Measurements from ENCODE around the gene PSMD4. TPM values are rescaled to one million over a fixed set of nuclear protein-coding genes. Genes with fewer than 3 reads are reported as not detected.
A peak's percentile ranks its signal among the peaks of the same experiment; 100 is the strongest.
"Not testable (repeated sequence)": the region's sequence is repeated elsewhere in the genome, so short reads cannot be mapped to it uniquely, and the experiment has no call there.

The PSMD4 gene
- total and polyA plus RNA-seq, 8 donors = 104 to 158 (median 149) TPM

DNA sequence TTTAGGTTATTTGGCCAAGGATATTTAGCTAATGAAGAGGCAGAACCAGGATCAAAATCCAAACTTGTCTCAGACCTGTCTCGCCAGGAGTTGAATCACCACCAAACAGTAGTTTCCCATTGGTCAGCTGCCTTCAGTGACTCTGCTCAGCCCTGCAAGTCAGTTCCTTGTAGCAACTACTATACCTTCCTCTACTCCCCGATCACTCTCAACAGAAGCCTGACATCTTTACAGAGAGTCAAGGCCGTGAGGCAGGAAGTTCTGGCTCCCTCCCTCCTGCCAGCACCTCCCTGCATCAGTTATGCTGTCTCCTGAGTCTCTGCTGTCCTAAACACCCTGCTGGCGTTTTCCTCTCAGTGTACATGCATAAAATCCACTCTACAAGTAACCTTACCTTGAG, 13.2 kb downstream of the PSMD4 start:
- H3K9me3 ChIP-seq = no peaks in the 10 kb centered on the region
- H3K27me3 ChIP-seq = no peaks in the 10 kb centered on the region
- ATAC-seq (no peak), DNase-seq (no peak)
- H3K4me1 ChIP-seq = no peaks in the 10 kb centered on the region
- TF ChIP-seq, protein P1, sequence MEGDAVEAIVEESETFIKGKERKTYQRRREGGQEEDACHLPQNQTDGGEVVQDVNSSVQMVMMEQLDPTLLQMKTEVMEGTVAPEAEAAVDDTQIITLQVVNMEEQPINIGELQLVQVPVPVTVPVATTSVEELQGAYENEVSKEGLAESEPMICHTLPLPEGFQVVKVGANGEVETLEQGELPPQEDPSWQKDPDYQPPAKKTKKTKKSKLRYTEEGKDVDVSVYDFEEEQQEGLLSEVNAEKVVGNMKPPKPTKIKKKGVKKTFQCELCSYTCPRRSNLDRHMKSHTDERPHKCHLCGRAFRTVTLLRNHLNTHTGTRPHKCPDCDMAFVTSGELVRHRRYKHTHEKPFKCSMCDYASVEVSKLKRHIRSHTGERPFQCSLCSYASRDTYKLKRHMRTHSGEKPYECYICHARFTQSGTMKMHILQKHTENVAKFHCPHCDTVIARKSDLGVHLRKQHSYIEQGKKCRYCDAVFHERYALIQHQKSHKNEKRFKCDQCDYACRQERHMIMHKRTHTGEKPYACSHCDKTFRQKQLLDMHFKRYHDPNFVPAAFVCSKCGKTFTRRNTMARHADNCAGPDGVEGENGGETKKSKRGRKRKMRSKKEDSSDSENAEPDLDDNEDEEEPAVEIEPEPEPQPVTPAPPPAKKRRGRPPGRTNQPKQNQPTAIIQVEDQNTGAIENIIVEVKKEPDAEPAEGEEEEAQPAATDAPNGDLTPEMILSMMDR (IDR thresholded peaks at IDR 0.05) = no peak
- peaks cover 0 to 99% of the 10 kb centered on the region in 2 donors for H3K36me3 ChIP-seq
- intact Hi-C loops (cut with DNase I) = no loop called here
- H3K27ac ChIP-seq = no peak overlapping the region
- no peak overlapping the region for H3K4me3 ChIP-seq

DNA sequence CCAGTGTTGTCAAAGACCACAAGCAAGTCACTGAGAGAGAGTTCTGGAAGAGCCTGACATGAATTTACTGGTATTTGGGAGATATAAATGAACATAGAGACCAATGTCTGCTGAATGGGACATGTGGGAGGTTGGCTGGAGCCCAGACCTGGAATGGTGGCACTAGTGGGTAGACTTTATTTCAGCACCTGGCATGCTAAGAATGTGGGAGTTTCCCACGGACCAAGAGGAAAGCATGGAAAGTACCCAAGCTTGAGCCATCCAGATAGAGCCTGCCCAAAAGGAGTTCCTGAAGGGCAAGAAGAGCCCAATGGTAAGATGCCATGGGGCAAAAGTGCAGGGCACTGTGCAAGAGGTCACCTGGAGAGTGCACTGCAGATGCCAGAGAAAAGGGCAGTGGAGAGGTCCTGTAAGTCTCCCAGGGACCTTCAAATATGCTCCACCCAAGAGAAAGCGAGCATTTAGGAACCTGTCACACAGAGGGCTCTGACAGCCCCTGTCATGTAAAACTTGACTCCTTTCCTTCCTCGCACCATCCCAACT, 19.5 kb downstream of the PSMD4 start:
- intact Hi-C loops (cut with DNase I) = no loop called here
- H3K36me3 ChIP-seq = peaks cover 0 to 41% of the 10 kb centered on the region in 2 donors
- no peaks in the 10 kb centered on the region for H3K27me3 ChIP-seq
- peaks cover 0 to 31% of the 10 kb centered on the region in 2 donors for H3K4me1 ChIP-seq
- TF ChIP-seq, protein P1 (IDR thresholded peaks at IDR 0.05) = no peak
- H3K4me3 ChIP-seq = no peak overlapping the region
- H3K9me3 ChIP-seq = no peaks in the 10 kb centered on the region
- DNase-seq (no peak), ATAC-seq (no peak)
- no peak overlapping the region for H3K27ac ChIP-seq

DNA sequence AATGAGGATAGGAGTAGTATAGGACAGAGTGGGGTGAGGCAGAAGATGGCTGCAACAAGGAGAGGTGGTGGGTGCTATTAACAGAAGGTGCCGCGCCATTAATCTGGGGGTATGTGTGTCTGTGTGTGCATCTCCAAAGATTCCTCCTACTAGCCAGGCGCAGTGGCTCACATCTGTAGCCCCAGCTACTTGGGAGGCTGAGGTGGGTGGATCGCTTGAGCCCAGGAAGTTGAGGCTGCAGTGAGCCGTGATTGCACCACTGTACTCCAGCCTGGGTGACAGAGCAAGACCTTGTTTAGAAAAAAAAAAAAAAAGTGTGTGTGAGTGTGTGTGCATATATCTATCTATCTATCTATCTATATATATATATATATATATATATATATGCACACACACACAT, 20.8 kb downstream of the PSMD4 start:
- Histone ChIP-seq H3K4me1 (peaks cover 0 to 32% of the 10 kb centered on the region in 2 donors), H3K36me3 (peaks cover 0 to 27% of the 10 kb centered on the region in 2 donors)
- H3K9me3 ChIP-seq; ATAC-seq; H3K27me3 ChIP-seq; H3K27ac ChIP-seq; intact Hi-C loops (cut with DNase I); DNase-seq; H3K4me3 ChIP-seq: not testable (repeated sequence)

DNA sequence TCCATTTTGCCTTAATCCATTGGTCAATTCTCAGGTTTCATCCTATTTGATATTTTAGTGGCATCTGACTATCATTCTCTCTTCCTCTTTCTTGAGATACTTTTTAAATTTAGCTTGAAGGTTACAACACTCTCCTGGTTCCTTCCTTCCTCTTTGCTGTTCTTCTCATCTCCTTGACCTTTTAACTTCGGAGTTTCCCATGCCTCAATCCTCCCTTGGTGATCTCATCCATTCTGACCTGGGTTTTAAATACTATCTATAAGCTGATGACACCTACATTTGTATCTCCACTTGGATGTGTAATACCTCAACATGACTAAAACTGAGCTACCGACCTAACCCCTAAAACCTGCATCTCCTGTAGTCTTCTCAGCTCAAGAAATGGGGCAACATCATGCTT, 22.7 kb downstream of the PSMD4 start:
- Histone ChIP-seq H3K27ac (peak overlapping the region in 1 of 2 donors; percentile 84), H3K27me3 (no peaks in the 10 kb centered on the region), H3K9me3 (no peaks in the 10 kb centered on the region), H3K4me3 (no peak overlapping the region), H3K36me3 (peaks cover 0 to 10% of the 10 kb centered on the region in 2 donors), H3K4me1 (peaks cover 0 to 37% of the 10 kb centered on the region in 2 donors)
- TF ChIP-seq, protein P1 (IDR thresholded peaks at IDR 0.05) = no peak
- intact Hi-C loops (cut with DNase I) = no loop called here
- ATAC-seq (no peak), DNase-seq (no peak)

DNA sequence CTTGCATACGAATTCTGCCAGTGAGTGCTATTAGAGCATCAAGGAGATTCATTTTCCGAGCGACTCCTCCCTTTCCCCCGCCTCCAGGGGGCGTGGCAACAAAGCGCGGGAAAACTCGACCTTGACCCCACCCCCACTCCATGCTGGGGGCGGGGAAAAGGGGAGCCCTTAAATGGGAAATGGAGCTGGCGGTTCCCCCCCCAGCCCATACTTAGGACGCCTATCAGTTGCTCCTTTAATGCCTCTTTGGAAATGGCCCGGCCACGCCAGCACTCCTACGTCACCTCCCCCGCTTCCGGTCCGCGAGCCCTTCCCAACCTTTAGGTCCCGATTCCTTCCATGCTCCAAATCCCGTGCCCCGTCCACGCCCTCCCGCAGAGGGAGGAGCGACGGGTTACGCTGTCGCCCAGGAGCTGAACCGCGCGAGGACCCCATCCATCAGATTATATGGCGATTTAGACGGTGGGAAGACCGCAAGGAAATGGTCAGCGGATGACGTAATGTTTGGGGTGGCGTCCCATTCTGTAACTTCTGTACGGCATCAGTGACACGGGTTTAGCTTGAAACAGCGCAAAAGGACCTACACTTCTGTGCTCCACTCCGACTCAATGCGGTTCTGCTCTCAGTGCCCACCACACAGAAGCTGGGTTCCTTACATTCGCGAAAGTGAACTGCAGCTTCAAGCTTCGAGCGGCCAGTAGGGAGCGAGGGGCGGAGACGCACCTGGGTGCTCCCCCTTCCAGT, 26.9 kb downstream of the PSMD4 start:
- intact Hi-C loops (cut with DNase I) = no loop called here
- no peaks in the 10 kb centered on the region for H3K9me3 ChIP-seq

More for the DNA sequence above, 26.9 kb downstream of the PSMD4 start:
- Histone ChIP-seq H3K4me3 (peak overlapping the region; percentile 91 to 94), H3K27ac (peak overlapping the region; percentile 96 to 98), H3K4me1 (peaks cover 7 to 54% of the 10 kb centered on the region in 2 donors), H3K36me3 (peaks cover 0 to 16% of the 10 kb centered on the region in 2 donors), H3K27me3 (no peaks in the 10 kb centered on the region)
- ATAC-seq (peak; percentile 80), DNase-seq (peak; percentile 95 to 99 (median 96))
- TF ChIP-seq, protein P1 (IDR thresholded peaks at IDR 0.05) = peak in 1 of 2 donors; percentile 38

Measured in left lung (tissue), 10 donors.